Skeletal muscle satellite cell (primary cell): Measurements from ENCODE around the gene SCGB3A2.

ENCODE experiments used
- H3K27me3 ChIP-seq: 2 replicates; pipeline ENCODE4 v1.7.0; 2013; ENCODE audit warnings: low read length; ENCODE audit not compliant: control insufficient read depth, insufficient read depth
- H3K36me3 ChIP-seq: 2 replicates; pipeline ENCODE4 v1.7.0; 2013; ENCODE audit warnings: mild to moderate bottlenecking, control low read depth, low read length; ENCODE audit not compliant: insufficient read depth
- H3K4me1 ChIP-seq: 2 replicates; pipeline ENCODE4 v1.7.0; 2013; ENCODE audit warnings: low read length; ENCODE audit not compliant: control insufficient read depth, insufficient read depth
- H3K4me2 ChIP-seq: 2 replicates; pipeline ENCODE4 v1.7.0; 2013; ENCODE audit warnings: mild to moderate bottlenecking, low read length
- H3K4me3 ChIP-seq: 2 replicates; pipeline ENCODE4 v1.7.0; 2013; ENCODE audit warnings: low read length
- H3K9ac ChIP-seq: 2 replicates; pipeline ENCODE4 v1.7.0; 2013; ENCODE audit warnings: mild to moderate bottlenecking, low read depth, low read length, moderate library complexity
- H3K9me3 ChIP-seq: replicated peaks from 2 replicates; pipeline ENCODE4 v1.7.0; 2013; ENCODE audit warnings: mild to moderate bottlenecking, control low read depth, low read length

SCGB3A2 gene

DNA sequence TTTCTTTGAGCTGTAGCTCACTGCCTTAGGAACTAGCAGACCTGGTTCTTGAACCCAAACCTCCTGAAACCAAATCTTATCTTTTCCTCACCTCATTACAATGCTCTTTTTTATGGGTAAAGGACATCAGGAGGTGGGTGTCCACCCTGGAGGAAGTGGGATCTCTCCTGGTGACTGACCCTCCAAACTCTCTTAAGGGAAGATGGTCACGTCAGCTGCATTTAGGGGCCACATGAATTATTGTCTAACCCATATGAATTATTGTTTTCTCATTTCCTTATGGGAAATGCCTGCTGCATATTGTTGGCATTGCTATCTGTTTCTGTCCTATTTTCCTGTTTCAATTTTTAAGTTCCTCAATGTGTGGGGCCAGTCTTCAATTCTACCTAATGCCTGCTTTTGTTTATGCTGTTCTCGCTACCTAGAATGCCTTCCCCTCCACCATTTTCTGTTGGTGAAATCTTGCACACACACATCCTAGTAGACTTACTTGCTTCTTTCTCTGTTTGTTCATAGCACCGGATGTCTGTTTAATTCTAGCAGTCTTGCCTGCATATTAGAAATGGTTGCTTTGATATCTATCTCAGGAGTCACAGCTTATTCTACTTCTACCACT, 25.0 kb upstream of the SCGB3A2 start:
- Histone ChIP-seq H3K4me2 (no peak overlapping the region), H3K27me3 (peaks cover 18% of the 10 kb centered on the region), H3K9ac (no peak overlapping the region), H3K4me3 (no peak overlapping the region), H3K9me3 (no peaks in the 10 kb centered on the region), H3K4me1 (no peaks in the 10 kb centered on the region), H3K36me3 (no peaks in the 10 kb centered on the region)

DNA sequence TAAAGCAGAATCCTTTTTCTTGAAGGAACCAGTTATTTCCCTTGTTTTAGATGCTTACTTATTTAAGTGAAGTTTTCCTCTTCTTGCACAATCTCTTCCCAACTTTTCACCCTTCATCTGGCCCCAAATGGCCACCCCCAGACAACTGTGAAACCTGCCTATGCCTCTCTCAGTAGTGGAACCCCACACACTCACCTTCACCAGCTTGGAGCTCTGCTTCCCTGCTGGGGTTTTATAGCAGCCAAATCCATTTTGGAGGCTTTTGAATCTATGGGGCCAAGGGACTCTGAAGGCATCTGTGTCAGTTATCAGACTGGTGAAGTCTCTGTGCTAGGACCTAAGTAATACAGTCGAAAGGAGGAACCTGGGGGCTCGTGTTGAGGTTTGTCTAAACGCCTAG, 24.2 kb upstream of the SCGB3A2 start:
- H3K4me1 ChIP-seq: no peaks in the 10 kb centered on the region
- no peak overlapping the region for H3K4me3 ChIP-seq
- H3K9ac ChIP-seq: no peak overlapping the region
- H3K4me2 ChIP-seq: no peak overlapping the region
- H3K36me3 ChIP-seq: no peaks in the 10 kb centered on the region
- H3K9me3 ChIP-seq: no peaks in the 10 kb centered on the region
- peaks cover 15% of the 10 kb centered on the region for H3K27me3 ChIP-seq

DNA sequence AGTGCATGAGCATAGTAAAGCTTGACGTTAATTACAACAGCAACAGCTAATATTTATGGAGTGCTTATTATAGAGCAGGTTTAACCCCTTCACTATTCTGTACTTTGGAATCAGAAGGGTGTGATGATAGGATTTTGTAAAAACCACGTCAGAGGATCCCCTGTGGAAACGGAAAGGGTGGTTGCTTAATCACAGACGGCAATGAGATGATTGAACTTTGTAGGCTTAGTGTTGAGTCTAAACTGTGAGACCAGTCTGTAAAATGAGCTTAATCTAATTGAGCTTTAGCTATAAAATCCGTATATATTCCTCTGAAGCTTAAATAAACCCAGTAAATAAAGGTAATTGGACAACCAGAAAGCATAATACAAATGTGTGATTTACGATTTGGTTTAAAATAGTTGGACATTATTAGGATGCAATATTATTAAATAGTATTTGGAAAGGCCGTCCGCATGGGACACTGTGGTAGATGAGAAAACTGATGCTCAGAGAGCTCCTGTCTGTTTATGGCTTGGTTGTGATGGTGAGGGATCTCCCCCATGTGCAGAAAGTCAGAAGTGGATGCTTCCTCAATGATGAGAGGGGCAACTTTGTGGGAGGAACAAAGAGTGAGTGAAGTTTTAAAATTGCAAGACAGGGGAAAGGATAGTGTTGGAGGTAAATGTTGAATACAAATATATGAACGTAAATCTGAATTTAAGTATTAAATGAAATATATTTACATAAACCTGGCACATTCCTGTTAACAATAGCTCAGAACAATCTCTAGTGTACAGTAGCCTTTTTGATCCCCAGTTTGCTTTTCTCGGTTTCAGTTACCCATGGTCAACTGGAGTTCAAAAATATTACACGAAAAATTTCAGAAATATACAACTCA, 23.4 kb upstream of the SCGB3A2 start:
- Histone ChIP-seq H3K4me2 (no peak overlapping the region), H3K9ac (no peak overlapping the region), H3K9me3 (no peaks in the 10 kb centered on the region), H3K4me3 (no peak overlapping the region), H3K36me3 (no peaks in the 10 kb centered on the region), H3K27me3 (peaks cover 9% of the 10 kb centered on the region), H3K4me1 (no peaks in the 10 kb centered on the region)

DNA sequence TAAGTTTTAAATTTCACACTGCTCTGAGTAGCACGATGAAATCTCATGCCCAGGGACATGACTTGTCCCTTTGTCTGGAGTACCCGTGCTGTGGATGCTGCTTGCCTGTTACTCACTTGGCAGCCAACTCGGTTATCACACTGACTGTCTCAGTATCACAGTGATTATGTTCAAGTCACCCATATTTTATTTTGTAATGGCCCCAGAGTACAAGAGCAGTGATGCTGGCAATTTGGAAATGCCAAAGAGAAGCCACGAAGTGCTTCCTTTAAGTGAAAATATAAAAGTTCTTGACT, 22.8 kb upstream of the SCGB3A2 start:
- Histone ChIP-seq H3K9ac (no peak overlapping the region), H3K9me3 (no peaks in the 10 kb centered on the region), H3K36me3 (no peaks in the 10 kb centered on the region), H3K27me3 (peaks cover 9% of the 10 kb centered on the region), H3K4me1 (no peaks in the 10 kb centered on the region), H3K4me3 (no peak overlapping the region), H3K4me2 (no peak overlapping the region)

DNA sequence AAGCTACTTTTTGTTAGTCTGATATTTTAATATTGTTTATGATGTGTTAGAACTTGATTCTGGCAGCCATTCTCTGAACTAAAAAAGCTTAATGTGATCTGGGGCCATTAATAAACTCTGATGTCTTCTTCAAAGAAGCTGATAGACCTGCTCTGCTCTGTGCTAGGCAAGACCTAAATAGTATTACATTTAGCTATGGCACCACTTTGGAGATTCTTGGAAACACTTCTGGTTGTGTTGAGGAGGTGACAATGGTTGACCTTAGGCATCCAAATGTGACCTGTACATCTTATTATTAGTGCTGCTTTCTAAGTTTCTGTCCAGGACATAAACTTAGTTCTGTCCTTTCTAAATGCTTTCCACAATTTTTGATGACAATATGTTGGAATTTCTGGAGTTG, 21.7 kb upstream of the SCGB3A2 start:
- no peak overlapping the region for H3K4me2 ChIP-seq
- peaks cover 5% of the 10 kb centered on the region for H3K27me3 ChIP-seq
- no peak overlapping the region for H3K4me3 ChIP-seq

DNA sequence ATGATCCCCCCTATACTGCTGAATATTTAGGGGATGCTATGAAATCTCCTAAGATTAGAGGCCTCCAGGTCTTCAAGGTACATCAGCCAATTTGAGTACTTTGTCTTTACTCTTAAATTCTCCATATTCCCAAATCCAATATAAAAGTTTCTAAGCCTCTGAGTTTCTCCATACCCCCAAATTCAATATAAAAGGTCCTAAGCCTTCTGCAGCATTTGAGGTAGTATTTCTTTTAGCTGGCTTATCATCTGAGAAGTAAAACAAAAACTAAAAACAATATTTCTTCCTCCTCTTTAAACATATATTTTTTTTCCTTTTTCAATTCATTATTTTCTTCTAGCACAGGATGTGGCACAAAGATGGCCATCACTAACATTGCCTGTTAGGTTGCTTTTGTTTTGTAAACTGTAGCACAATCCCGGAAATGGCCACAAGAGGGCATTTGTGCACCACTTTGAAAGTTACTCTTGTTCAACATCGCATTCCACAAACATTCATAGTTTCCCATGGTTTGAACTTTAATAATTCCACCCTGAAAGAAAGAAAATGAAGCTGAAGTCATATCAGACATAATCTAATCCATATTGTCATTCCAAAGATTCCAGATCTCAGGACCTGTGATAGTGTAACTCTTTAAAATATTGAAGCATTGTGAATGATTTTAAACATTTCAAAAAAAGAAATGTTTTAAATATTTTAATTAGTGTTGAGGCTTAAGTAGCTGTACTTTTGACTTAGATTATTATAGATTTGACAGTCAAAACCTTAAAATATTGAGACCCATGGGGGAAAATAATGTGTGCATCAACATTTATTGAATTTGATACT, 21.0 kb upstream of the SCGB3A2 start:
- Histone ChIP-seq H3K9ac (no peak overlapping the region), H3K4me2 (no peak overlapping the region), H3K27me3 (peaks cover 5% of the 10 kb centered on the region), H3K9me3 (no peaks in the 10 kb centered on the region), H3K4me1 (no peaks in the 10 kb centered on the region), H3K4me3 (no peak overlapping the region), H3K36me3 (no peaks in the 10 kb centered on the region)

More for the DNA sequence above, 21.7 kb upstream of the SCGB3A2 start:
- Histone ChIP-seq H3K9me3 (no peaks in the 10 kb centered on the region), H3K36me3 (no peaks in the 10 kb centered on the region), H3K9ac (no peak overlapping the region), H3K4me1 (no peaks in the 10 kb centered on the region)

DNA sequence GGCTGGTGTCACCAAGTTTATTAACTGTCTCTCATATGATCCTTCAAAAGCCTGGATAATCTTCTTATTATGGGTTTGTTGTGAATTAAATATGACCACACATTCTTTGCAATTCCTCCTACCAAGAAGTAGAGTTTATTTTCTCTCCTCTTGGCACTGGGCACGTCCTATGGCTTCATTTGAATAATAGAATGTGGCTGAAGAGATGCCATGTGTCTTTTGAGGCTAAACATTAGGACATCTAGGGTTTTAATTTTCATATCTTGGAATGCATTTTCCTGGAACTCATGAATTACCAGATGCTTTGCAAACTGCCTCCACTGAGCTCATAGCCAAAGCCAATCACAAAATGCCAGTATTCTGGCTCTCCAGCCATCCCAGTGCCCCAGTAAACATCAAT, 19.9 kb upstream of the SCGB3A2 start:
- no peaks in the 10 kb centered on the region for H3K36me3 ChIP-seq
- no peaks in the 10 kb centered on the region for H3K9me3 ChIP-seq
- no peak overlapping the region for H3K4me3 ChIP-seq
- no peak overlapping the region for H3K4me2 ChIP-seq
- H3K9ac ChIP-seq: no peak overlapping the region
- H3K4me1 ChIP-seq: no peaks in the 10 kb centered on the region
- peaks cover 5% of the 10 kb centered on the region for H3K27me3 ChIP-seq

DNA sequence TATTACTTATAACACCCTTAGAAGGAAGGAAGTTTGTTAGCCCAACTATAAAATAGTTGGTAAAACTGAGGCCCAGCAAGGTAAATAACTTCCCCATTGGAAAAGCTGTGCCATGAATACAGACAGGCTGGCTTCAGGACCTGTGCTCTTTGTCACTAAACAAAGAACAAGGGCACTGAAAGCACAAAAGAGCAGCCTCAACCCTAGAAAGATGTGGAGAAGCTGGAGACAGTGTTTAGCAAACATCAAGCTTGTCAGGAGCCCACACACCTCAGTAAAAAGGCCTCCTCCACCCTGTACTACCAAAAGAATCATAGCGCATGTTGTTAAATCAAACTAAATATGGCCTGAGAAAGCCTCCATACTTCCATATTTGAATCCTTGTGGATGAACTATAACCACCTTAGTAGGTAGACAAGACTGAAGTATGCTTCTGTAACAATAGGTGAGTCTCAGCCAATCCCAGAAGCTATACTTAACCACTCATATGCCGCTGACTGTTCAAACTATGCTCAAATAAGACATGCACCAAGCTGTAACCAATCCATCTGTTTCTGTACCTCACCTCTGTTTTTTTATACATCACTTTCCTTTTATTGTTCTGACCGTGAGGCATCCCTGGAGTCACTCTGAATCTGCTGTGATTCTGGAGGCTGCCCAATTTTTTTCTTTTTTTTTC, 18.4 kb upstream of the SCGB3A2 start:
- H3K4me2 ChIP-seq: no peak overlapping the region
- H3K36me3 ChIP-seq: no peaks in the 10 kb centered on the region
- no peak overlapping the region for H3K4me3 ChIP-seq
- no peak overlapping the region for H3K9ac ChIP-seq
- H3K27me3 ChIP-seq: peaks cover 5% of the 10 kb centered on the region
- no peaks in the 10 kb centered on the region for H3K9me3 ChIP-seq
- H3K4me1 ChIP-seq: no peaks in the 10 kb centered on the region

GRCh38 chr5:147860641-147861025, 17.9 kb upstream of the SCGB3A2 start:
- Histone ChIP-seq H3K36me3 (no peaks in the 10 kb centered on the region), H3K4me2 (no peak overlapping the region), H3K9ac (no peak overlapping the region), H3K27me3 (peaks cover 5% of the 10 kb centered on the region), H3K9me3 (no peaks in the 10 kb centered on the region), H3K4me1 (no peaks in the 10 kb centered on the region), H3K4me3 (no peak overlapping the region)

GRCh38 chr5:147863454-147864158, 14.9 kb upstream of the SCGB3A2 start:
- H3K9me3 ChIP-seq: no peaks in the 10 kb centered on the region
- no peaks in the 10 kb centered on the region for H3K27me3 ChIP-seq
- no peak overlapping the region for H3K4me3 ChIP-seq
- no peak overlapping the region for H3K9ac ChIP-seq
- no peak overlapping the region for H3K4me2 ChIP-seq
- H3K4me1 ChIP-seq: no peaks in the 10 kb centered on the region
- no peaks in the 10 kb centered on the region for H3K36me3 ChIP-seq

GRCh38 chr5:147869112-147869511, 9.4 kb upstream of the SCGB3A2 start:
- Histone ChIP-seq H3K4me1 (no peaks in the 10 kb centered on the region), H3K9me3 (no peaks in the 10 kb centered on the region), H3K36me3 (no peaks in the 10 kb centered on the region), H3K4me2 (no peak overlapping the region), H3K4me3 (no peak overlapping the region), H3K27me3 (no peaks in the 10 kb centered on the region), H3K9ac (no peak overlapping the region)
